SKM-1 treated with dmso at 0.1 percent for 144 hours (cell line): ENCODE results near the gene ULK3.

ENCODE experiments used
- DNase-seq: peaks from one replicate; lab custom pipeline; 2025; ENCODE audit not compliant: unreplicated experiment; lab: John Stamatoyannopoulos, UW

Gene ULK3

GRCh38 chr15:74800559-74801094, 42.3 kb downstream of the ULK3 start:
- DNase-seq: peak; percentile 74

- peak; percentile 76 for DNase-seq
Measured at GRCh38 chr15:74799856-74800558, 42.9 kb downstream of the ULK3 start.

GRCh38 chr15:74799255-74799855, 43.6 kb downstream of the ULK3 start:
- no peak for DNase-seq

GRCh38 chr15:74798388-74799254, 44.3 kb downstream of the ULK3 start:
- no peak for DNase-seq

- no peak for DNase-seq
Measured at GRCh38 chr15:74795966-74796625, 46.9 kb downstream of the ULK3 start.

- DNase-seq: no peak
Measured at GRCh38 chr15:74794970-74795349, 48.0 kb downstream of the ULK3 start.

- no peak for DNase-seq
Measured at GRCh38 chr15:74794248-74794969, 48.5 kb downstream of the ULK3 start.

- DNase-seq: no peak
Measured at GRCh38 chr15:74793135-74794028, 49.6 kb downstream of the ULK3 start.

- DNase-seq: no peak
Measured at GRCh38 chr15:74792227-74793016, 50.5 kb downstream of the ULK3 start.

- no peak for DNase-seq
Measured at GRCh38 chr15:74791667-74792066, 51.3 kb downstream of the ULK3 start.

- no peak for DNase-seq
Measured at GRCh38 chr15:74791007-74791406, 51.9 kb downstream of the ULK3 start.

GRCh38 chr15:74790080-74790916, 52.7 kb downstream of the ULK3 start:
- peak; percentile 77 for DNase-seq

- no peak for DNase-seq
Measured at GRCh38 chr15:74789741-74790079, 53.2 kb downstream of the ULK3 start.

GRCh38 chr15:74789171-74789631, 53.8 kb downstream of the ULK3 start:
- no peak for DNase-seq

- DNase-seq: peak; percentile 25
Measured at GRCh38 chr15:74788683-74789151, 54.2 kb downstream of the ULK3 start.

- DNase-seq: peak; percentile 67
Measured at GRCh38 chr15:74788042-74788682, 54.8 kb downstream of the ULK3 start.
